Measurements from ENCODE around the gene MINPP1.

MINPP1 gene

DNA sequence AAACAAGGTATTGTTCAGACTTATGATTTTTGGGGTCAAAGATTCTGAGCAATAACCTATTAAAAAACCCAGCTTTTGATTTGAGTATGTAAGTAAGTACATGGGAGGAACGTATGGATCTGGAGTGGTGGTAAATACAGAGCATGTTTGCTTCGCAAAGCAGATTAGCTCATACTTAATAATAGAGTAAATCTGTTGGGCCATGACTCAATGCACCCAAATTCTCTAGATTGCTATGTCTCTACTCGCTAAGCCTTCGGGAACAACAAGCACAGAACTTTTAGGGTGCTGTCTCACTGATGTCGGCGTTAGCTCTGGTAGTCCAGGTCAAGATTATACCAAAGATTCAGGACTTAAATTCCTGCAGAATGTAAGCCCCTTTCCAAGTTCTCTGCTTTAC is 807 bp upstream of the MINPP1 start:
- H4K20me1 ChIP-seq (ENCODE audit: insufficient read depth, low read length), result no peaks in the 10 kb centered on the region
- H3K27me3 ChIP-seq (replicated peaks; ENCODE audit: insufficient read depth, low read length), result no peaks in the 10 kb centered on the region
- peak overlapping the region; percentile 95 for H3K4me3 ChIP-seq (ENCODE audit: low read length)
- H3F3A ChIP-seq (ENCODE audit: insufficient read depth, low read length), result peaks cover 13% of the 10 kb centered on the region; the same call in 1 of the 2 replicates
- TF ChIP-seq EZH2phosphoT487 (IDR thresholded peaks at IDR 0.05; ENCODE audit: low read length), result no peak
- no peak for TF ChIP-seq EZH2 (optimal IDR thresholded peaks at IDR 0.05; ENCODE audit: low read depth, low read length)
- TF ChIP-seq, protein P1, sequence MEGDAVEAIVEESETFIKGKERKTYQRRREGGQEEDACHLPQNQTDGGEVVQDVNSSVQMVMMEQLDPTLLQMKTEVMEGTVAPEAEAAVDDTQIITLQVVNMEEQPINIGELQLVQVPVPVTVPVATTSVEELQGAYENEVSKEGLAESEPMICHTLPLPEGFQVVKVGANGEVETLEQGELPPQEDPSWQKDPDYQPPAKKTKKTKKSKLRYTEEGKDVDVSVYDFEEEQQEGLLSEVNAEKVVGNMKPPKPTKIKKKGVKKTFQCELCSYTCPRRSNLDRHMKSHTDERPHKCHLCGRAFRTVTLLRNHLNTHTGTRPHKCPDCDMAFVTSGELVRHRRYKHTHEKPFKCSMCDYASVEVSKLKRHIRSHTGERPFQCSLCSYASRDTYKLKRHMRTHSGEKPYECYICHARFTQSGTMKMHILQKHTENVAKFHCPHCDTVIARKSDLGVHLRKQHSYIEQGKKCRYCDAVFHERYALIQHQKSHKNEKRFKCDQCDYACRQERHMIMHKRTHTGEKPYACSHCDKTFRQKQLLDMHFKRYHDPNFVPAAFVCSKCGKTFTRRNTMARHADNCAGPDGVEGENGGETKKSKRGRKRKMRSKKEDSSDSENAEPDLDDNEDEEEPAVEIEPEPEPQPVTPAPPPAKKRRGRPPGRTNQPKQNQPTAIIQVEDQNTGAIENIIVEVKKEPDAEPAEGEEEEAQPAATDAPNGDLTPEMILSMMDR (IDR thresholded peaks at IDR 0.05; ENCODE audit: low read length), result no peak
- no peaks in the 10 kb centered on the region for H3K9me3 ChIP-seq (replicated peaks; ENCODE audit: insufficient read depth, low read length)
- no peak overlapping the region for H3K27ac ChIP-seq (ENCODE audit: low read length)
- H3K9ac ChIP-seq (ENCODE audit: low read length), result peak overlapping the region; percentile 66; the same call in 1 of the 2 replicates
- DNase-seq, result no peak
- peaks cover under 1% of the 10 kb centered on the region; the same call in 1 of the 2 replicates for H3K36me3 ChIP-seq (replicated peaks; ENCODE audit: insufficient read depth, low read length)
- peaks cover 17% of the 10 kb centered on the region for H3K4me1 ChIP-seq (ENCODE audit: low read length)
- peaks cover 37% of the 10 kb centered on the region for H3K79me2 ChIP-seq (ENCODE audit: low read length)
- peak overlapping the region; percentile 74 for H3K4me2 ChIP-seq (ENCODE audit: low read depth, low read length)
- peak overlapping the region; percentile 98 for H2AFZ ChIP-seq (ENCODE audit: low read length)
- H3K9me2 ChIP-seq (replicated peaks; ENCODE audit: insufficient read depth, low read length), result no peaks in the 10 kb centered on the region

- Histone ChIP-seq H3K4me3 (ENCODE audit: low read length) (peak overlapping the region; percentile 95), H4K20me1 (ENCODE audit: insufficient read depth, low read length) (no peaks in the 10 kb centered on the region), H3K9ac (ENCODE audit: low read length) (peak overlapping the region; percentile 66; the same call in 1 of the 2 replicates), H3K27me3 (replicated peaks; ENCODE audit: insufficient read depth, low read length) (no peaks in the 10 kb centered on the region), H3K4me1 (ENCODE audit: low read length) (peaks cover 17% of the 10 kb centered on the region), H3K79me2 (ENCODE audit: low read length) (peaks cover 39% of the 10 kb centered on the region), H2AFZ (ENCODE audit: low read length) (peak overlapping the region; percentile 98), H3K9me3 (replicated peaks; ENCODE audit: insufficient read depth, low read length) (no peaks in the 10 kb centered on the region), H3K27ac (ENCODE audit: low read length) (peak overlapping the region; percentile 45; the same call in 1 of the 2 replicates), H3K4me2 (ENCODE audit: low read depth, low read length) (peak overlapping the region; percentile 74), H3F3A (ENCODE audit: insufficient read depth, low read length) (peaks cover 13% of the 10 kb centered on the region; the same call in 1 of the 2 replicates), H3K36me3 (replicated peaks; ENCODE audit: insufficient read depth, low read length) (peaks cover 4% of the 10 kb centered on the region; the same call in 1 of the 2 replicates), H3K9me2 (replicated peaks; ENCODE audit: insufficient read depth, low read length) (no peaks in the 10 kb centered on the region)
- TF ChIP-seq EZH2phosphoT487 (IDR thresholded peaks at IDR 0.05; ENCODE audit: low read length) (no peak), EZH2 (optimal IDR thresholded peaks at IDR 0.05; ENCODE audit: low read depth, low read length) (no peak)
- TF ChIP-seq, protein P1 (IDR thresholded peaks at IDR 0.05; ENCODE audit: low read length), result no peak
- no peak for DNase-seq
Observed at GRCh38 chr10:87504307-87504639, 420 bp upstream of the MINPP1 start.

DNA sequence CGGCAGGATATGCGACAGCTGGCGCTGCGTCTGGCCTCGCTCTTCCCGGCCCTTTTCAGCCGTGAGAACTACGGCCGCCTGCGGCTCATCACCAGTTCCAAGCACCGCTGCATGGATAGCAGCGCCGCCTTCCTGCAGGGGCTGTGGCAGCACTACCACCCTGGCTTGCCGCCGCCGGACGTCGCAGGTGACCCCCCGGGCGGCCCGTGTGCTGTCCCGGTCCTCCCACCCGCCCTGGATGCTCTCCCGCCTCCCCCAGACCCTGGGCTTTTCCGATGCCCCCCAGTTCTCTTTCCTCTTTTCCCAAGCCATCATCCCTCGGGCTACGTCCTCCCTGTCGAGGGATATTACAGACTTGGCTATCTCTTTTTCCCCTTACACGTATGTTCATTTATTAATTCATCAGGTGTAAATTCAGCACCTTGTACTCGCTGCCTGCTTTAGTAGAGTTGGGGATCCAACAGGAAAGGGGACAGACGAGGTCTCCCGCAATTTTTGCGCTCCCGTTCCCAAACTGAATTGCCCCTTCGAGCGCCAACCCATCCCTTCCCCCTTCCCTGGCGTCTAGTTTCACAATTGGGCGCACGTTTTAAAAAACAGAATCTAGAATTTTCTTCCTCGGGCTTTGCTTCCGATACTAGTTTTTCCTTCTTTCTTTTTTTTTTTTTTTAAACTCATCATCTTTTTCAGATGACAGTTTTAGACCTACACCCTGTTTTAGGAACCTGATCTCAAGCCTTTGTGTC is 846 bp downstream of the MINPP1 start:
- peak overlapping the region; percentile 74 for H3K4me2 ChIP-seq (ENCODE audit: low read depth, low read length)
- peaks cover 5% of the 10 kb centered on the region; the same call in 1 of the 2 replicates for H3K36me3 ChIP-seq (replicated peaks; ENCODE audit: insufficient read depth, low read length)
- TF ChIP-seq EZH2 (optimal IDR thresholded peaks at IDR 0.05; ENCODE audit: low read depth, low read length) (no peak), EZH2phosphoT487 (IDR thresholded peaks at IDR 0.05; ENCODE audit: low read length) (no peak)
- TF ChIP-seq, protein P1 (IDR thresholded peaks at IDR 0.05; ENCODE audit: low read length), result peak; percentile 54
- peaks cover 46% of the 10 kb centered on the region for H3K79me2 ChIP-seq (ENCODE audit: low read length)
- no peaks in the 10 kb centered on the region for H4K20me1 ChIP-seq (ENCODE audit: insufficient read depth, low read length)
- H3K27me3 ChIP-seq (replicated peaks; ENCODE audit: insufficient read depth, low read length), result no peaks in the 10 kb centered on the region
- H3K9ac ChIP-seq (ENCODE audit: low read length), result peak overlapping the region; percentile 66
- peaks cover 13% of the 10 kb centered on the region; the same call in 1 of the 2 replicates for H3F3A ChIP-seq (ENCODE audit: insufficient read depth, low read length)
- peaks cover 20% of the 10 kb centered on the region for H3K4me1 ChIP-seq (ENCODE audit: low read length)
- H3K9me3 ChIP-seq (replicated peaks; ENCODE audit: insufficient read depth, low read length), result no peaks in the 10 kb centered on the region
- peak; percentile 71 for DNase-seq
- H3K27ac ChIP-seq (ENCODE audit: low read length), result peak overlapping the region; percentile 45; the same call in 1 of the 2 replicates
- H2AFZ ChIP-seq (ENCODE audit: low read length), result peak overlapping the region; percentile 98
- no peaks in the 10 kb centered on the region for H3K9me2 ChIP-seq (replicated peaks; ENCODE audit: insufficient read depth, low read length)
- H3K4me3 ChIP-seq (ENCODE audit: low read length), result peak overlapping the region; percentile 95

All from MM.1S (cell line).